Prostate gland (tissue), 2 donors: ENCODE data around the gene RIF1. TPM values are rescaled to one million over a fixed set of nuclear protein-coding genes. Genes with fewer than 3 reads are reported as not detected.

Experiments used
- DNase-seq: peaks from one replicate; pipeline ENCODE4 v3.0.0-alpha.2; 2019; ENCODE audit warnings: low spot score
- H3K27ac ChIP-seq, 2 donors: fragments of 200-600 bp; sonication (generic); 2 replicates each; pipeline ENCODE4 v1.5.1; 2017 to 2019
- H3K27me3 ChIP-seq: fragments of 200-600 bp; sonication (generic); replicated peaks from 2 replicates; pipeline ENCODE4 v1.5.1; 2019; ENCODE audit not compliant: insufficient read depth
- H3K36me3 ChIP-seq, 2 donors: fragments of 200-600 bp; sonication (generic); 1 replicate in 1 of 2; 2 replicates in 1 of 2; pipeline versions ENCODE4 v1.5.1 to v1.8.1; 2017 to 2019
- H3K4me1 ChIP-seq: fragments of 200-600 bp; sonication (generic); replicated peaks from 2 replicates; pipeline ENCODE4 v1.5.1; 2019
- H3K4me3 ChIP-seq, 2 donors: fragments of 200-600 bp; sonication (generic); 2 replicates each; pipeline ENCODE4 v1.5.1; 2017 to 2019
- H3K9me3 ChIP-seq: fragments of 200-600 bp; sonication (generic); 2 replicates; pipeline ENCODE4 v1.5.1; 2017
- POLR2A ChIP-seq: fragments of 450-650 bp; IDR thresholded peaks from one replicate; pipeline ENCODE4 v1.6.1; 2016; ENCODE audit warnings: antibody characterized with exemption, mild to moderate bottlenecking
- POLR2AphosphoS5 ChIP-seq: sonication (generic); formaldehyde crosslinking; IDR thresholded peaks from one replicate; pipeline ENCODE4 v1.6.1; 2017; ENCODE audit warnings: antibody characterized with exemption
- WGBS: methylation state at CpG from one replicate; pipeline ENCODE4 v1.1.5; 2018; 5-methylcytosine and 5-hydroxymethylcytosine counted together
- intact Hi-C: fragments of 100-400 bp; cut with DNase I; formaldehyde crosslinking; loops from one replicate; pipeline ENCODE4 v1.14.2; 2022
- total RNA-seq, 2 donors: library from RNA; depleted of rRNA; stranded (reverse); fragments of >200 nt; gene quantifications; one replicate each; pipeline ENCODE4 v1.1.0, GENCODE V29; 2016
- TF ChIP-seq, protein P1 (sequence below), 4 experiments: fragments of 200-600 bp in 2 of 4; fragments of 450-650 bp in 2 of 4; sonication (generic) in 2 of 4; IDR thresholded peaks; 1 replicate in 3 of 4; 2 replicates in 1 of 4; pipeline ENCODE4 v1.5.1; 2016 to 2019; ENCODE audit warnings: antibody characterized with exemption in 4 of 4, mild to moderate bottlenecking in 2 of 4, moderate library complexity in 2 of 4

Gene RIF1
- total RNA-seq, 2 donors from 2014 or later: 28.1 to 38.2 TPM

DNA sequence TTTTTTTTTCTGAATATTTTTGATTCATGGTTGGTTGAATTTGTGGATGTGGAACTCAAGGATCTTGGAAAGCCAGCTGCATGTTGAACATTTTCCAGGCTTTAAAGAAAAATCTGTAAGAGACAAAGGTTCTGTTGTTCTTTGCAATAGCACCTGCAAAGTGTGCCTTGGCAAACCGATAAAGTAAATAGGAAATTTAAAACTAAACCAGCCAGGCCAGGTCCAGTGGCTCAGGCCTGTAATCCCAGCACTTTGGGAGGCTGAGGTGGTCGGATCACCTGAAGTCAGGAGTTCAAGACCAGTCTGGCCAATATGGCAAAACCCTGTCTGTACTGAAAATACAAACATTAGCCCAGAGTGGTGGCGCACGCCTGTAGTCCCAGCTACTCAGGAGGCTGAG lies 74.4 kb downstream of the RIF1 start:
- TF ChIP-seq POLR2AphosphoS5 (no peak), POLR2A (no peak)
- TF ChIP-seq, protein P1, sequence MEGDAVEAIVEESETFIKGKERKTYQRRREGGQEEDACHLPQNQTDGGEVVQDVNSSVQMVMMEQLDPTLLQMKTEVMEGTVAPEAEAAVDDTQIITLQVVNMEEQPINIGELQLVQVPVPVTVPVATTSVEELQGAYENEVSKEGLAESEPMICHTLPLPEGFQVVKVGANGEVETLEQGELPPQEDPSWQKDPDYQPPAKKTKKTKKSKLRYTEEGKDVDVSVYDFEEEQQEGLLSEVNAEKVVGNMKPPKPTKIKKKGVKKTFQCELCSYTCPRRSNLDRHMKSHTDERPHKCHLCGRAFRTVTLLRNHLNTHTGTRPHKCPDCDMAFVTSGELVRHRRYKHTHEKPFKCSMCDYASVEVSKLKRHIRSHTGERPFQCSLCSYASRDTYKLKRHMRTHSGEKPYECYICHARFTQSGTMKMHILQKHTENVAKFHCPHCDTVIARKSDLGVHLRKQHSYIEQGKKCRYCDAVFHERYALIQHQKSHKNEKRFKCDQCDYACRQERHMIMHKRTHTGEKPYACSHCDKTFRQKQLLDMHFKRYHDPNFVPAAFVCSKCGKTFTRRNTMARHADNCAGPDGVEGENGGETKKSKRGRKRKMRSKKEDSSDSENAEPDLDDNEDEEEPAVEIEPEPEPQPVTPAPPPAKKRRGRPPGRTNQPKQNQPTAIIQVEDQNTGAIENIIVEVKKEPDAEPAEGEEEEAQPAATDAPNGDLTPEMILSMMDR (IDR thresholded peaks at IDR 0.05): no peak
- Histone ChIP-seq H3K4me1 (no peaks in the 10 kb centered on the region), H3K27ac (no peak overlapping the region), H3K36me3 (no peaks in the 10 kb centered on the region), H3K27me3 (no peaks in the 10 kb centered on the region), H3K9me3 (no peaks in the 10 kb centered on the region), H3K4me3 (no peak overlapping the region)
- 67% methylated on average over 4 of the region's 4 CpGs for WGBS
- intact Hi-C loops: no loop called here
- no peak for DNase-seq

DNA sequence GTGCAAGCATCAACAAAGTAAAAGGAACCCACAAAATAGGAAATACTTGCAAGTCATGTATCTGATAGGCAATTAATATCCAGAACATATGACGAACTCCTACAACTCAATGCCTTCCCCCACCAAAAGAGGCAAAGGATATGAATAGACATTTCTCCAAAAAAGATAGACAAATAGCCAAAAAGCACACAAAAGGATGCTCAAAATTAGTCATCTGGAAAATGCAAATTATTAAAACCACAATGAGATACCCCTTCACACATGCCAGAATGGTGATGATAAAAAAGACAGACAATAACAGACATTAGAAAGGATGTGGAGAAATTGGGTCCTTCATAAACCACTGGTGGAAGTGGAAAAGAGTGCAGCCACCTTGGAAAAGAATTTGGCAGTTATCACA lies 76.4 kb downstream of the RIF1 start:
- Histone ChIP-seq H3K4me1 (no peaks in the 10 kb centered on the region), H3K9me3 (no peaks in the 10 kb centered on the region)
- intact Hi-C loops: no loop called here

GRCh38 chr2:151490276-151490675 lies 80.6 kb downstream of the RIF1 start:
- H3K27me3 ChIP-seq: no peaks in the 10 kb centered on the region
- H3K9me3 ChIP-seq: no peaks in the 10 kb centered on the region
- no peaks in the 10 kb centered on the region for H3K4me1 ChIP-seq
- no peak for DNase-seq
- TF ChIP-seq POLR2AphosphoS5 (no peak), POLR2A (no peak)
- TF ChIP-seq, protein P1 (IDR thresholded peaks at IDR 0.05): no peak
- no peak overlapping the region for H3K4me3 ChIP-seq
- WGBS: 90% methylated on average over 9 of the region's 9 CpGs
- intact Hi-C loops: no loop called here
- H3K36me3 ChIP-seq: no peaks in the 10 kb centered on the region
- H3K27ac ChIP-seq: no peak overlapping the region

More for the DNA sequence above, 76.4 kb downstream of the RIF1 start:
- TF ChIP-seq POLR2AphosphoS5 (no peak), POLR2A (no peak)
- TF ChIP-seq, protein P1 (IDR thresholded peaks at IDR 0.05): no peak
- Histone ChIP-seq H3K27ac (no peak overlapping the region), H3K27me3 (no peaks in the 10 kb centered on the region), H3K4me3 (no peak overlapping the region), H3K36me3 (no peaks in the 10 kb centered on the region)
- 98% methylated on average over 1 of the region's 1 CpG for WGBS
- no peak for DNase-seq

DNA sequence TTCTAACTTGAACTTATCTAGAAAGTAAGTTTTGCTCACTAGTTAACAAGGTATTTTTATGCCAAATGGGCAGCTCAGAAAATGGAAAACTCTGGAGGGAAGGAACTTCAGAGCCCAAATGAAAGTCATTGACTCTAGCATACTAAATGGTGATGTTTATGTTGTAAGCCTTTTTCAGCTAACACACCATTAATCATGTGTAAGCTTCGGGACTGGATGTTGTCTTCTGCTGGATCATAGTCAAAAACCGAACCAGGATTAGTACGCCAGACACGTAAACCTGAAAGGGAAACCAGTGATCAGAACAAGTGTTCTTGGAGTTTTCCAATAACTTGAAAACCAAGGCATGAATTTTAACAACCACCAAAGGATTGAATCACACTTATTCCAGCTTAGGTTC lies 81.8 kb downstream of the RIF1 start:
- Histone ChIP-seq H3K4me1 (no peaks in the 10 kb centered on the region), H3K36me3 (no peaks in the 10 kb centered on the region), H3K27ac (no peak overlapping the region), H3K9me3 (no peaks in the 10 kb centered on the region), H3K27me3 (no peaks in the 10 kb centered on the region), H3K4me3 (no peak overlapping the region)
- 68% methylated on average over 4 of the region's 4 CpGs for WGBS
- TF ChIP-seq, protein P1 (IDR thresholded peaks at IDR 0.05): no peak
- TF ChIP-seq POLR2AphosphoS5 (no peak), POLR2A (no peak)
- no peak for DNase-seq
- intact Hi-C loops: no loop called here

DNA sequence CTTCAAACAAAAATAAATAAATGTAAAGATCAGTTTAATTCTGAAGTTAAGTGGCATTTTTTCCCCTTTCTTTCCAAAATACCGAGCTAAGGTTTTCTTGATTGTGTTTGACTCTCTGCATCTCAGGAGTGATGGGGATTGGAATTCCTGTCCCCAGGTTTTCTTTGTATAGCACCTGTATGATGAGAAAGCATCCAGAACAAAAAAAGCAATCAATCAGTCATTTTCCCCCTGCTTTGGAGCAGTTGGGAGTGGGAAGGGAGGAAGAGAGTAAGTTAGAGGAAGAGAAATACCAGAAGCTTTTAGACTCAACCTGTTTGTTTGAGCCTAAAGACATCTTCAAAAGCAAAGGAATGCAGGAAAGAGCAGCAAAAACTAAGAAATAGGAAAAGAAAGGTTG lies 88.5 kb downstream of the RIF1 start:
- Histone ChIP-seq H3K27me3 (no peaks in the 10 kb centered on the region), H3K27ac (no peak overlapping the region), H3K9me3 (no peaks in the 10 kb centered on the region), H3K4me3 (no peak overlapping the region), H3K36me3 (no peaks in the 10 kb centered on the region), H3K4me1 (no peaks in the 10 kb centered on the region)
- 91% methylated on average over 1 of the region's 1 CpG for WGBS
- intact Hi-C loops: no loop called here
- TF ChIP-seq, protein P1 (IDR thresholded peaks at IDR 0.05): no peak
- TF ChIP-seq POLR2A: no peak
- TF ChIP-seq POLR2AphosphoS5: no peak
- no peak for DNase-seq
